AG09319 (cell line): Measurements from ENCODE around the gene PLD3.

Experiments used
- DNase-seq: peaks from one replicate; pipeline ENCODE4 v3.0.0-alpha.2; 2010; ENCODE audit warnings: low read depth; ENCODE audit errors: extremely low read depth
- TF ChIP-seq, protein P1 (sequence below): IDR thresholded peaks from 2 replicates; pipeline ENCODE4 v1.5.1; 2011; ENCODE audit warnings: low read depth, mild to moderate bottlenecking, inconsistent platforms, low read length, moderate library complexity

PLD3 gene

GRCh38 chr19:40357640-40358039, 9.1 kb downstream of the PLD3 start:
- no peak for DNase-seq
- TF ChIP-seq, protein P1, sequence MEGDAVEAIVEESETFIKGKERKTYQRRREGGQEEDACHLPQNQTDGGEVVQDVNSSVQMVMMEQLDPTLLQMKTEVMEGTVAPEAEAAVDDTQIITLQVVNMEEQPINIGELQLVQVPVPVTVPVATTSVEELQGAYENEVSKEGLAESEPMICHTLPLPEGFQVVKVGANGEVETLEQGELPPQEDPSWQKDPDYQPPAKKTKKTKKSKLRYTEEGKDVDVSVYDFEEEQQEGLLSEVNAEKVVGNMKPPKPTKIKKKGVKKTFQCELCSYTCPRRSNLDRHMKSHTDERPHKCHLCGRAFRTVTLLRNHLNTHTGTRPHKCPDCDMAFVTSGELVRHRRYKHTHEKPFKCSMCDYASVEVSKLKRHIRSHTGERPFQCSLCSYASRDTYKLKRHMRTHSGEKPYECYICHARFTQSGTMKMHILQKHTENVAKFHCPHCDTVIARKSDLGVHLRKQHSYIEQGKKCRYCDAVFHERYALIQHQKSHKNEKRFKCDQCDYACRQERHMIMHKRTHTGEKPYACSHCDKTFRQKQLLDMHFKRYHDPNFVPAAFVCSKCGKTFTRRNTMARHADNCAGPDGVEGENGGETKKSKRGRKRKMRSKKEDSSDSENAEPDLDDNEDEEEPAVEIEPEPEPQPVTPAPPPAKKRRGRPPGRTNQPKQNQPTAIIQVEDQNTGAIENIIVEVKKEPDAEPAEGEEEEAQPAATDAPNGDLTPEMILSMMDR: no peak

DNA sequence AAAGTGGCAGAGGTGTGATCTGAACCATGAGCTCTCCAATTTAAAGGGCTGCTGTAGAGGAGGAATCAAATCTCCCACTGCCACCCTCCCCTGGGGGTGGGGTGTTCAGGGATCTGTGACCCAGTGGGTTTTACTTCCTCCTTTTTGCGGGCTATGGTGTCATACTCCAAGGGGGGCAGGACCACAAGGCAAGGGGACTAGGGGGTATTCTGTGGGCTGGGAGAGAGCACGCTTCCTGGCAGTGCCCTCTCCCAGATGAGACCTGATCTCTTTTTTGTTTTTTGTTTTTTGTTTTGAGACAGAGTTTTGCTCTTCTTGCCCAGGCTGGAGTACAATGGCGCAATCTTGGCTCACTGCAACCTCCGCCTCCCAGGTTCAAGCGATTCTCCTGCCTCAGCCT, 10.3 kb downstream of the PLD3 start:
- TF ChIP-seq, protein P1: no peak
- no peak for DNase-seq

DNA sequence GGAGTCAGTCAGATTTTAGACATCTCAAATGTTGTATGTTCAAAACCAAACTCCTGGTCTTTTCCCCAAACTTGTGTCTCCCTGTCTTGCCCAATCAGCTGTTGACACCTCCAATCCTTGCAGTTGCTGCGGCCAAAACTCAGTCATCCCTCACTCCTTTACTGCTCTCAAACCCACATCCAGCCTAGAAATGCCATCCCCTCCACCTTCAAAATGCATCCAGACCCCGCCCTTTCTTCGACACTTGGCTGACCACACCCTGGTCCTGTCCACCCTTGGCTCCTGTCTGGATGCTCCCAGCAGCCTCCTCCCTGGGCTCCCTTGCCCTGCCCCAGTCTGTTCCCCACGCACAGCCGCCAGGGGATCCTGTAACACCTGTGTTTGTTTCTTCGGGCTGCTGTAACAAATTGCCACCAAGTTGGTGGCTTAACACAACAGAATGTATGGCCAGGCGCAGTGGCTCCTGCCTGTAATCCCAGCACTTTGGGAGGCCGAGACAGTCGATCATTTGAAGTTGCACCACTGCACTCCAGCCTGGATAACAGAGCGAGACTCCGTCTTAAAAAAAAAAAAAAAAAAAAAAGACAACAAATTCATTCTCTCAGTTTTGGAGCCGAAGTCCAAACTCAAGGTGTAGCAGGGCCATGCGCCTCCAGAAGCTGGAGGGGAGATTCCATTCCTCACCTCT, 11.7 kb downstream of the PLD3 start:
- DNase-seq: no peak
- TF ChIP-seq, protein P1: no peak

- TF ChIP-seq, protein P1: no peak
- no peak for DNase-seq
Measured at GRCh38 chr19:40360708-40361241, 12.3 kb downstream of the PLD3 start.

- TF ChIP-seq, protein P1: no peak
- no peak for DNase-seq
Measured at GRCh38 chr19:40362160-40362559, 13.7 kb downstream of the PLD3 start.

- DNase-seq: no peak
Measured at GRCh38 chr19:40363069-40363468, 14.6 kb downstream of the PLD3 start.

DNA sequence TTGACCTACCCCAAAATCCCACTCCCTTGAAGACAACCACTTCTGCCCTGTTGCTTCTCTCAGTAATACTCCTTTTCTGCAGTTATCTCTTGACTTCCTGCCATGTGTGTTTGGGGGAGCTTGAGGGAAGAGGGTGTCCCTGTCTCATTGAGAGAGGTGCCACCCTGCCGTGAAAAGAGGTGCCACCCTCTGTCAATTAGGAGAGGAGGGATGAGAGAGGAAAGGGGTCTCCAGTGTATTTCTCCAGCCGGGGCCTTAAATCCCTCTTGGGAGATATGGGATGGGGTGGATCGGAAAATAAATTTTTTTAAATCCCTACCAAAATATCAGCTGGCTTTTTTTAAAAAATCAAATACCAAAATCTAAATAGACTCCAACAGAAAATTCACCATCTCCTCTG, 16.5 kb downstream of the PLD3 start:
- TF ChIP-seq, protein P1: no peak
- DNase-seq: no peak

More at GRCh38 chr19:40363069-40363468, 14.6 kb downstream of the PLD3 start:
- TF ChIP-seq, protein P1: no peak
